Measurements from ENCODE around the gene RAPSN. TPM values are rescaled to one million over a fixed set of nuclear protein-coding genes. Genes with fewer than 3 reads are reported as not detected.

The RAPSN gene
- polyA plus RNA-seq, 1 donor: not detected

DNA sequence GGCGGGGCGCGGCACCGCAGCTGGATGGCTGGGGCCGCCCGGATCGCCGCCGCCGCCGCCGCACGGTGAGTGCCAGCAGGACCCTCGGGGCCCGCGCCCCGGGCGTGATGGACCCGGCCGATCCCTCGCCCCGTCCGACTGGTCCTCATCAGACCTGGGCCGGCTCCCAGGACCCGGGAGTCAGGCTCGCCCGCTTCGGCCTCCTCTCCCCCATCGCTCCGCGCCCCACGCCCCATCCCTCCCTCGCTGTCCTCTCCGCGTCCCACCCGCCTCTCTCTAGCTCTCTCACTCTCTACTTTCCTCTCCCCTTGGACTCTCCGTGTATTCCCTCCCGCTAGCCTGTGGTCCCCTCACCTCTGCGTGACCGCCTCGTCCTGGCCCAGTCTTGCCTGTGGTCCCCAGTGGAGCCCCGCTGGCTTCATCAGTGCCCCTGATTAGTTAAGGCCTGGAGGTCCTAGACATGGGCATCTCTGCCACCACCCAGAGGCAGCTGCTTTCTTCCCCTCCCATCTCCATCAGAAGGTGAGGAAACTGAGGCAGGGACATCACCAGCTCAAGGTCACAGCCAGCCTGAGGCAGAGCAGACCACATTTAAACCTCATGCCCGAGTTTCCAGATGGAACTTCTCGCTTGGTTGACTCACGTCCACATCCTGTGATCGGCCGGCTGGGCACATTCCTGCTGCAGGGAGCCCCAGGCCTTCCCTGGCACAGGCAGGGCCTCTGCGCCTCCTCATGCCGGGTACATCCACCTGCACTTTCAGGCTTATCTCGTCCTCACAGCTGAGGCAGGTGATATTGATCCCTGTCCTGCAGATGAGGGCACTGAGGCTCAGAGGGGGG lies 40.1 kb downstream of the RAPSN start:
- peak; percentile 58 for DNase-seq

DNA sequence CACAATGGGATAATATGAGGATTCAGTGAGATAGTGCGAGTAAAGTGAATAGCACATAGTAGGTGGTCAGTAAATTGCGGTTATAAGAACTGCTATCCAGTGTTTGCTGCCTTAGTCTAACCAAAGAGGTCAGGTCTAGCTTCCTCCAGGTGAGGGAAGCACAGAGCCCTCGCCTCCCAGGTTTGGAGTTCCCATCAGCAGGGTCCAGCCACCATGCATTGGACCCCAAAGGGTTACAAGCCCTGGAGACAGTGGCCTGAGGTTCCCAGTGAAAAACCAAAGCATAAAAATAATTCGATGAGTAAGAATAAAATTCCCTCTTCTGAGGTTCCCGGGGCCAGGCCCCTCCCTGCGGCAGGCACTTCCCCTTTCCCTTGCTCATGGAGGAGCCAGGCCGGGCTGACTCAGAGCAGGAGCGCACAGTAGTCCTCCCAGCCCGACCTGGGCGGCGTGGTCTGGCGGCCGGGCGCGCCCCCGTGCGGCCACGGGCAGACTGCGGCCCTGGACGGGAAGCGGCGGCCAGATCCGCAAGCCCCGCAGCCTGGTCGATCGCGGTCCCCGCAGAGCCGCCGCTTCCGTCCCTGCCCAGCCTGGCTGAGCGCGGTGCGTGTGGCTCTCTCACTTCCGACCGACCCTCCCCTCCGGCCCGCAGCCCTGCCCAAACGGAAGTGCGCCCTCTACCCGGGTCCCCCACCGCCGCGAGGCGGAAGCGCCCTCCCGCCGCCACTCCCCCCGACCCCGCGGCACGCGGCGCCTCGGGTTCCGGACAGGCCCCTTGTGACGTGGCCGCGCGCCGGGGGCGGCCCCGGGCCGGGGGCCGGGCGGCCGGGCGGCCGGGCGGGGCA lies 41.0 kb downstream of the RAPSN start, which contains the start of gene SLC39A13:
Gene SLC39A13, plus strand, starts transcription at position 845 of the 845 bp plus-strand sequence. CDS start 1,505 bp downstream, outside the sequence.
- DNase-seq: peak; percentile 90

DNA sequence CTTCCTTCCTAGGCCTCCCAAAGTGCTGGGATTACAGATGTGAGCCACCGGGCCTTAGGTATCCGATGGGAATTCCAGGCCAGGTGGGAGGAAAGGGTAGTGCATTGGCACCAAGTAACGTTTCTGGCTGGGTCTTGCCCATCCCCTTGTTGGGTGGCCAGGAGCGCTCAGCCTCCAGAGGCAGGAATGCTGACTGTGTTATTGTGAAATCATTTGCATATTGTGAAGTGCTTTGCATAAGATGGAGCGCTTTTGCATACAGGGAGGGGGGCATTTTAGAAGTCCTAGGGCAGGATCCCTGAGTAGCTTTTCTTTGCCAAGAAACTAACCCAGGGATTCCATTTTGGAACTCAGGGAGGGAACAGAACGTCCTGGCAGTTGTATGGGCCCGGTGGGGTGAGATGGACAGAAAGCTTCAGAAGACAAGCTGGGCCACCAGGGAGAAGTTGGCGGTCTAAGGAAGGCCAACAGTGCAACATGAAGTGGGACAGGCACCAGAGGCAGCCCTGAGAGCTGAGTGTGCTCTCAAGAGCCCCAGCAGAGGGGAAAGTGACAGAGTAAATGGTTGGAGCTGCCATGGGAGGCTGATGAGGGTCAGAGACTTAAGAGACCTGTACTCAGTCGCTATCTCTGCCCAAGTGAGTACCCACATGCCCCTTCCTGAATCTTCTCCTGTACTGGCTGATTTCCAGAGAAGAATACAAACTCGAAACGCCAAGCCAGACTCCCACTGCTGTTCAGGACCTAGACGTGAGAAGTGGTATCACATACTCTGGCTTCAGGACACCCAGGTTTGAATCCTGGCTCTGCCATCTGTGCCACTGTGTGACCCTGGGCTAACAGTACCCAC lies 41.8 kb downstream of the RAPSN start:
- no peak for DNase-seq

DNA sequence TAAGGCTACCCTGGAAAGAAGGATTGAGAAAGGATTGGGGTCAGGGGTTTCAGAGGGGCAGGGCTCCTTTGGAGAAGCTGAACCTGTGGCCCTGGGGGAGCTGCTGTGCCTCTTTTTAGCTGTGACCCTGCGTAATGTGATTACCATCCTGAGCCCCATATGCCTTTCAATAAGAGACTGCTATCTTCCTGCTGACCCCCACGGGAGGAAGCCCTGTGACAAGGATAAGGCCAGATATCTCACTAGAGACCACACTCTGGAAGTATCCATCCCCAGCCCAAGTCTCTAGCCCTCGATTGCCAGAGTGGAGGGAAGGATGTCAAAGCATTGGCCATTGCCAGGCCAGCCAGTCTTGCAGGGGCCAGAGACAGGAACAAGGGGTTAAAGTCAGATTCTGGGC lies 45.4 kb downstream of the RAPSN start:
- no peak for DNase-seq

DNA sequence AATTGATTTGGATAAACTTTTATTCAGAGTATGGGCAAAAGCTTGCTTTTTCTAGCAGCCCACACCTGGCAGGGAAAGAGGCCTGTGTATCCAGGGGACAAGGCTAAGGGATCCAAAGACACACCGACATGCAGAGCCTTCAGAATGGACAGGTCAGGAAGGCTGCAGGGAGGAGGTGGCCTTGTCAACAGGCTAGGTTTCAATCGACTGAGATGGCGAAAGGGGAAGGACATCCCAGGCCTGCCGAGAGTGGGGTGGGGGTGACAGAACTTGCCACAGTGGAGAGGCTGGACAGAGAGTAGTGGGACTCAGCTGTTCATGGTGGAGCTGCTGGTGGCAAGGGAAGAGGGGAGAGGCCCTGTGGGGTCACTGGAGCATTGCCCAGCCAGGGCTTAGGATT lies 45.8 kb downstream of the RAPSN start:
- DNase-seq: no peak

DNA sequence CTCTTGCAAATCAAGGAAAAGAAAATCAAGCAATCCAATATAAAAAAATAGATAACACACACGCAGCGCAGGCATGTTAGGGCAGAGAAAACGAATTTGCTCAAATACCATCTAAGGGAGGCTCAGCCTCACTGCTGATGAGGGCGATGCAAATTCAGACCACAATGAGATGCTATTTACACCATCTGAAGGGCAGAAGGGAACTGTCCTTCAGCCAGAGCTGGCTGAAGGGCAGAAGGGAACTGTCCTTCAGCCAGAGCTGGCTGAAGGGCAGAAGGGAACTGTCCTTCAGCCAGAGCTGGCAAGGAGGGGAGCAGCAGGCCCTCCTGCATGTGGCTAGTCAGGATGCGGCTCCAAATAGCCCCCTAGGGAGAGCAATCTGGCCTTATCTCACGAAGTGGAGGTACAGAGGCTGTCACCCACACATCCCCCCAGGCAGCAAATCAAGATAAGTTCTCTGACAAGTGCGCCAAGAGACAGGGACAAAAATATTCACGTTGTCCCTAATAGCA lies 48.1 kb downstream of the RAPSN start:
- DNase-seq: no peak

DNA sequence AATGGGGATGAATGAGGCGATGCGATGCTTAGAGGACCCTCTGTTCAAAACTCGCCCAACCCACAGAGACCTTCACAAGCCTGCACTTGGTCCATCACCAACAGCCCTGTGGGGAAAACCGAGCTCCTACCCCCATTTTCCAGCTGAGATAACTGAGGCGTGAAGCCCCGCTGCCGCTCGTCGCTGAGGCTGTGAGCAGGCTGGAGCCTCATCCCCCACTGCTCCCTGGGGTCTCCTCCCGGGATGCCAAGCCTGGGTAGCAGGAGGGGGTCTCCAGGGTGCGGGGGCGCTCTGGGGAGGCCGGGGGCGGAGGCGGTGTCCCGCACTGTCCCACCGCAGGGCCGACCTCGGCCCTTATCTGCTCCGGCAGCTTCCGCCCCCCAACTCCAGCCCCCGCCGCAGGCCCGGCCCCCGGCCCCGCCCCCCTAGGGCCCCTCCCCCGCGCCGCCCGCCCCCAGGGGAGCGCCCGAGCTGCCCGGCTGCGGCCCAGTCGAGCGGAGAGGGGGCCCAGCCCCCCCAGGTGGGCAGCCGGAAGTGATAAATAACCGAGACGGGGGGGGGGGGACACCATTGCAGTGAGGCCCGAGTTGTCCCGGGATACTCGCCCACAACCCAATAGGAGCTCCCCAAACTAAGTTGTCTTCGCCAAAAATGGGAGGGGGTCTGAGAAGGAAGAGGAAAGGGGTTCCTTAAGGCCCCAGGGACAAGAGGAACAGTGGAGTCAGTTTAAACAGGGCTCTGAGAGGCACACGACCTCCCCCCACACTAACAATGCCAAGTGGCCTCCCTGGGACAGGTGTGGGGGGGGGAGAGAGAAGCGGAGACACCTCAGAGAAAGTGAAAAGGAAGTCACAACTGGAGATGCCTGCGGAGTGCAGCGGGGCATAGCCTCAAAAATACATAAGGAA lies 48.8 kb downstream of the RAPSN start:
- no peak for DNase-seq

DNA sequence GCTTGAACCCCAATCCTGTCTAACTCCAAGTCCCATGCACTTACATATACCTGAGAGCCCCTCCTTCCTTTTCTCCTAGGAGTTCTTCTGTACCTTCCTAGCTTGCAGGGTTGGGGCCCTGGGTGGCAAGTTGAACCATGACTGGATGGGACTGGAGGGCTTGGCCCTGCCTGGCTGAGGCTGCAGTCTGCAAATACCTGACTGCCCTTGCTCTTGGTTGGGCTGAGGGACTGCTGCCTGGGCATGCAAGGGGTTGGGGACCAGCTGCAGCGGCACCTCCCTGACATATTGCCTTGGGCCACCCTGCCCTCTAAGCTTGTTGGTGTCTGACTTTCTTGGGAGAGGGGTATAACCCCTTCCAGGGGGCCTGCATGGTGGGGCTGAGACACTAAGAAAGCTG lies 50.4 kb downstream of the RAPSN start:
- DNase-seq: no peak

DNA sequence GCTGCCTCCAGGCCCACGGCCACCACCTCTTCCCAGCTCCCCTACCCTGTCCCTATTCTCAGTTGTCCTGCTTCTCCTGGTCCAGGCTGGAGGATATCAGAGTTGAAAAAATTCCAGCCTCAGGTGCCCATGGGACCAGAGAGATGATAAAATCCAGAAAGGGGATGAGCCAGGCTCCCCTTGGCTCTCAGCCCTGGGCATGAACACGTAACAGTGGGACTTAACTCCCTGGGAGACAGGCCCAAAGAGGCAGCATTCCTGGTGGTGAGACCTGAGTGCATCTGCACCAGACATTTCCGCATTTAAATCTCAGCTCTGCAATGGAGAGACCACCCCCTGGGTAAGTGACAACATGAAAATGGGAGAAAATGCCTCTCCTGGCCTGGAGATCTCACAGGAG lies 50.9 kb downstream of the RAPSN start:
- DNase-seq: no peak

DNA sequence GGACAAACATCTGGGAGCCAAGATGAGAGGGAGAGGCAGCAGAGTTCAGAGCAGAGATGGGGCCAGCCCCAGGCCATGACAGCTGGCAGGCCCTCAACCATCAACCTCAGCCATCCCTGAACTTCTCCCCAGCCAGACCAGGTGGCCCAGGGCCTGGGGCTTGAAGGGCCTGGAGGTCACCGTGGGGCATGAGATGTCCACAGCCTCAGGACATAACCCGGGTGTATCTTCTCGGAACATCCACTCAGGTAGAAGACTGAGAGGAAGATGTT lies 53.0 kb downstream of the RAPSN start:
- DNase-seq: no peak

DNA sequence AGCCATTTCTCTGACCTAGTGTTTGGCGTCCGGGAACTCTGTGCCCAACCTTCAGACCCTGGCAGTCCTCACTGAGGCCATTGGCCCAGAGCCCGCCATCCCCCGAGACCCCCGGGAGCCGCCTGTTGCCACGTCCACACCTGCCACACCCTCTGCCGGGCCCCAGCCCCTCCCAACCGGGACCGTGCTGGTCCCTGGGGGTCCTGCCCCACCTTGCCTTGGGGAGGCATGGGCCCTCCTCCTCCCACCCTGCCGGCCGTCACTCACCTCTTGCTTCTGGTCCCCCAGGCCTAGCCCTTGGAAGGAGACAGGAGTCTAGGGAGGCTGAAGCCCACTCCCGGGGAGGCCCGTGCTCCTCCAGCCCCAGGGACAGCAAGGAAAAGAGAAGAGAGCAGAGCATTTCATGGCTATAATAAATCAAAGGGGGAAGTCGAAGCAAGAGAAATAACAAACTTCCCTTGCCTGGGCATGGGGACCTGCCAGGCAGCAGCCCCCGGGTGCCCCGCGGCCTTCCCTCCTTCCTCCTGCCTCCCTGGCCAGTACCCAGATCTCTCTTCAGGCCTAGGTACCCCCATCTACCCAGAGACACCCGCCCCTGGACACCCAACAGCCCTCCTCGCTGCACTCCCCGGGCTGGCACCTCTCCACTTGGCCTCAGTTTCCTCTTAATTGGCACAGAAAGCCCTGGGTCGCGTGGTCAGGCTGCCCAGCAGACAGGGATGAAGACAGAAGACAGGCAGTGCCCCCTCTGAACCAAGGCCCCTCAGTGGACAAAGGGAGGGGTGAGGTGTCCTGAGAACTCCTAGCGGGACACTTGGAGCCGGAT lies 53.5 kb downstream of the RAPSN start:
- DNase-seq: no peak

DNA sequence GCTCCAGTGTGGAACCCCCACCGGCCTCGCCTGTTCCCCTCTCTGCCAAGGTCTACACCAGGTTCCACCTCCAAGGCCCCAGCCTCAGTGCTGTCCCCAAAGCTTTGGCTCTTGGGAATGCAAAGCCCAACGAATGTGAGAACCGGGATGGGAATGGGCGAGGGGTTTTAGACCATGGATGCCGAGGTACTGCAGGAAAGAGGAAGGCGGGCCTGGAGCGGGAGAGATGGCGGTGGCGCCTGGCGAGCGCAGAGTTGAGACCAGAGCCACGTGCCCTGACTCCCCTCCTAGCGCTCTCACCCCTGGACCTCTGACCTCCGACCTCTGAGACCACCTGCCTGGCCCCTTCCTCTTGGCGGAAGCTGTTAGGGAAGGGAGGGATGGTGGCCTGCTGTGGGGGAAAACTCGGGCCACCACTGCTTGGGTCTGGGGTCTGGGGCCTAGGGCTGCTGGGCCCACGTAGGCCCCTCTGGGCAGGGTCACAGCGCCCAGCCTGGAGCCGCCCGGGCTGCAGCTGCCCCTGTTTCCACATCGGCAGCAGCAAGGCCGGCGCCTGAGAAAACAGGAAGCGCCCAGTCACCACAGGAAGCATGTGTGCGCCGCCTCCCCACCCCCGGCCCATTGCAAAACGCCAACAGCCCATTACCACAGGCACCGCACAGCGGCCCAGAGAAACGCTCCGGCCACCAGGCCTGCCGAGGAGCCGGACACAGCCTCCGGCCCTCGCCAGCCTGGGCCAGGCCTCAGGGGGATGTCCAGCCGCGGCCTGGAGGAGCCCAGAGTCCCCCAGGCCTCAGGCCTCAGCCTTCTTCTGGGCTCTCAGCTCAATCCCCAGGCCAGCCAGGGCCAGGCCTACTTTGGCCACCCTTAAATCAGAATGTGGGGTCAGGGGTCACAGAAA lies 54.4 kb downstream of the RAPSN start:
- DNase-seq: no peak

DNA sequence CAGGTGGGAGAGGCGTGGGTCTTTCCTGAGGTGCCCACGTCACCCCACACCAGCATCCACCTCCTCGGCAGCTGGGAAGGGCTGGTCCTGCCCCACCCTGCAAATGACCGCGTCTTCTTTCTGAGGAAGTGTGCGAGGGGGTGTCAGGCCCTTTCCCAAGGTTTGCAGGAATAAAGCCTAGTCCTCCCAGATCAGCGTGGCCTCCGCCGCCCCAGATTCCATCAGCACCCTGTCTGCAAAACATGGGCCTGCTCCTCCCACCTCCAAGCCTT lies 55.0 kb downstream of the RAPSN start:
- DNase-seq: no peak

DNA sequence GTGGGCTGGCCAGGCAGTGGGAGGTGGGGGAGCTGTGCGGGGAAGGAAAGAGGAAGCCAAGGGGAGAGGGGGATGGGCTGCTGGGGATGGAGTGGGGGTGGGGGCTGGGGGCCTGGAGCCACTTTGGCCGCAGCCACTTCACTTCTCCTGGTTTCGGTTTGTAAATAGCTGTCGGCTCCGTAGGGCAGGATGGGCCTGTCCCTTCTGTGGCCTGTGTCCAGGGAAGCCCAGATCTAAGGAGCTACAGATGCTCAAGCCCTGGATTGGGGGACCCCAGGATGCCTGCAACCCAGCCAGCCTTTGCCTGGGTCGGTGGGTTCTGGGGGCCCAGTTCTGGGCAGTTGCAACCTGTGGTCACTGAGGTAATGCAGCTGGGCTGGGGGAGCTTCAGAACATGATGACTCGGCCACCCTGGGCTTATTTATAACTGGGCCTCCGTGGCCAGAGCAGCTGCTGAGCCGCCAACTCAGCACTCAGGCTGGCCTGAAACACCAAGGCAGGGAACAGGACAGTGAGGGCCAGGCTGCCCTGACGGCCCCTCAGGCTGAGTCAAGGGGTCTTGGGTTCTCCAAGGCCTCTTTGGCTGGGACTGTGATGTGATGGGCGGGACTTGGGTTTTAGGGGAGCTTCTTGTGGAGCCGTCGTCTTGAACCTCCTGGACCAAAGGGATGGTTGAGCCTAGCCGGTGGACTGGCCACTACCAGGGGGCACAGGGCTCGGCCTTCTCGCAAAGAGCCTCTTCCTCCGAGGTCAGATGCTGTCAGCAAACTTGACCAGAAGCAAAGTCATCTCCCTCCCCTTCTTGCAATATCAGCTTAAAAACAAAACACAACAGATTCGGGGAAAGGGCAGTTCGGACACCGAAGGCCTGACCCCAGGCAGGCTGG lies 55.5 kb downstream of the RAPSN start:
- no peak for DNase-seq

DNA sequence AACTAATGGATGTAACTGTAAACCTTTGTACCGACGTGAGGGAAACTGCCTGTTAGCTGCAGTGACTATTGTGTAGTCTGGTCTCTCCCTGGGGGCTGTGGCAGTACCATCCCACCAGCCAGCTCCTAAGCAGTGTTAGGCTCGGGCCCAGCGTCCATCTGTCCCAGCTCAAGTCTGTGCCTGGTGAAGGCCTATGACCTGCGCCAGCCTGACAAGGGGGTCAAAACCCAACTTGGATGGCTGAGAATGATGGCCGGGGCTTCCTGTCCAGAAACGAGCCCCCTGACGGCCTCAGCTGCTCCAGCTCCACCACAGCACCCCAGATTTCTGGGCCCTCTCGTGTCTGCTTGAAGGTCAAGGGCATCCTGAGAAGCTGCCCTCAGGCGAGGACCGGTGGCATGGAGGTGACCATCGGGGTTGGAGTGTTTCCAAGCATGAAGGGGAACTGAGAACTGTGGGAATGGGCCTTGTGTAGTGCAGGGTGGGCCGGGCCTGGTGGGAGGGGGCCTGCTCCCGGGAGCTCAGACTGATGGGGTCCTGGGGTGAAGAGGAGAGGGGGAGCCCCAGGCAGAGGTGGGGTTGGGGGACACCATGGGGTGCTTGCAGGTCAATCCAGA lies 56.3 kb downstream of the RAPSN start:
- no peak for DNase-seq

DNA sequence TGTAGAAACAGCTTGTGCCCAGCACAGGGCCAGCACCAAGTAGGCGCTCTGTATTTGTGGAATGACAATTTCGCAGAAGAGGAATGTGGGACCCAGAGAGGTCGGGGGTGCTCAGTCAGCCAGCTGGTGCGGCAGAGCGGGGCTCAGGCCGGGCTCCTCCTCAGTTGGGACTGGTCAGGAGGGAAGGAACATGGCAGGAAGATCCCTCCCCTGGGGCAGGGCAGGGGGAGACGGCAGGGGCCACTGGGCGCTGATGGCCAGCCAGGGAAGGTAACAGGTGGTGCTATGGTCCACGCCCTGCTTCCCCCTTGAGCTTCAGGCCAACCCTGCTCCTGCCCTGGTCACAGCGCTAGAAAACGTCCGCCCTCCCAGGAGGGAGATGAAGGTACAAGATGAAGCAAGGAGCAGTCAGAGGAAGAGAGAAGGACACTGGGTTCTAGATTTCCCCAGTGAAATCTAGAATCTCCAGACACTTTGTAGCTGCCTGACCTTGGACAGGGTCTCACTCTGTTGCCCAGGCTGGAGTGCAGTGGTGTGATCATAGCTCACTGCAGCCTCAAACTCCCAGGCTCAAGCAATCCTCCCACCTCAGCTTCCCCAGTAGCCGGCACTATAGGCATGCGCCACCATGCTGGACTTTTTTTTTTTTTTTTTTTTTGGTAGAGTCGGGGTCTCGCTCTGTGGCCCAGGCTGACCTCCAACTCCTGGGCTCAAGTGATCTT lies 57.1 kb downstream of the RAPSN start:
- no peak for DNase-seq

DNA sequence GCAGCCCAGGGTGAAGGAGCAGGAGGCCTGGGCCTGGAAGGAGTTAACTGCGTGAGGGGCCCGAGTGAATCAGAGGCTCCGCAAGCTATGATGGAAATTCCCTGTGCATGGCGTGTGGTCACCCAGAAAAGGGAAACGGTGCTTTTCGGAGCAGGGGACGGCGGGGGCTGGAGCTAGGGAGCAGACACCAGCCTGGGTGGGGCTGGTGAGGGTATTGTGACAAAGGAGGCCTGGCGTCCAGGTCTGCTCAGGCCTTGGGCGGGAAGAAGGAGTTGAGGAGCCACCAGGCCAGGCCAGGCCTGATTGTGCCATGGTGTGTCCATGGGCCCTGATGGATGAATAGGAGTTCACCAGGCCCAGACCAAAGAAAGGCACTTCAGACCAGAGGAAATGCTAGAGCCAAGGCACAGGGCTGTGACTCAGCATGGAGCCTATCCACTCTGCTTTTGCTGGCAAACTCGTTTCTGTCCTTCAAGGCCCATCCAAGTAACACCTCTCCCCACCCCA lies 57.8 kb downstream of the RAPSN start:
- DNase-seq: no peak

All from left kidney (tissue), 2 donors.